Epithelial cell of esophagus (primary cell): ENCODE measurements around the gene RPGRIP1L.

Experiments used
- DNase-seq: peaks from one replicate; pipeline ENCODE4 v3.0.0; 2010; ENCODE audit warnings: low read depth
- H3K4me3 ChIP-seq: 2 replicates; pipeline ENCODE4 v1.5.1; 2011; ENCODE audit warnings: mild to moderate bottlenecking, low read length, control low read depth
- TF ChIP-seq, protein P1 (sequence below): IDR thresholded peaks from 2 replicates; pipeline ENCODE4 v1.5.1; 2011; ENCODE audit warnings: low read depth, mild to moderate bottlenecking, low read length, control low read depth, inconsistent platforms; ENCODE audit not compliant: insufficient read depth; ENCODE audit errors: missing control alignments

RPGRIP1L gene

DNA sequence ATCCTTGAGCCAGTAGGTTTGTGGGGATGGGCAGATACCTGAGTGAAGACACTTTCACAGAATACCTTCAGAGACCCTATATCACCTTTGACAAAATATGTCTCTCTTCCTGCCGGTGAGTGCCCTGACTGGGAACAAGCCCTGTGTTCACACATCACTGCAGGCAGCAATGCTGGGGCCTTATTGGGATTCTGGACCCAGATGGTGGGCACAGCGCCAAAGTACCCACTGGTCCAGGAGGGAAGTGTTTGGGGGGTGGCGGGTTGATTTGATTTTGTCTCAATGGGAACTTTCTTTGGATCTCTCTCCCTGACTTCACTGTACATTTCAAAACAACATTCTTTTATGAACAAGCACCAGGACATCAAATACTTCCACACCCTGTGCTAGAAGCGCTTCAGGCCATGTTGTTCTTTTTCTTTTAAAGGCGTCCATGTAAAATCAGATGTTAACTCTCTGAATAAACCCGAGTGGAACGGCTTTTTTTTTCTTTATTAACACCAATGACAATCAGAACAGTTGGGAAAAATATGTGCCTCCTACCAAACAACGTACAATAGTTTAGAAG lies 138.3 kb downstream of the RPGRIP1L start:
- TF ChIP-seq, protein P1, sequence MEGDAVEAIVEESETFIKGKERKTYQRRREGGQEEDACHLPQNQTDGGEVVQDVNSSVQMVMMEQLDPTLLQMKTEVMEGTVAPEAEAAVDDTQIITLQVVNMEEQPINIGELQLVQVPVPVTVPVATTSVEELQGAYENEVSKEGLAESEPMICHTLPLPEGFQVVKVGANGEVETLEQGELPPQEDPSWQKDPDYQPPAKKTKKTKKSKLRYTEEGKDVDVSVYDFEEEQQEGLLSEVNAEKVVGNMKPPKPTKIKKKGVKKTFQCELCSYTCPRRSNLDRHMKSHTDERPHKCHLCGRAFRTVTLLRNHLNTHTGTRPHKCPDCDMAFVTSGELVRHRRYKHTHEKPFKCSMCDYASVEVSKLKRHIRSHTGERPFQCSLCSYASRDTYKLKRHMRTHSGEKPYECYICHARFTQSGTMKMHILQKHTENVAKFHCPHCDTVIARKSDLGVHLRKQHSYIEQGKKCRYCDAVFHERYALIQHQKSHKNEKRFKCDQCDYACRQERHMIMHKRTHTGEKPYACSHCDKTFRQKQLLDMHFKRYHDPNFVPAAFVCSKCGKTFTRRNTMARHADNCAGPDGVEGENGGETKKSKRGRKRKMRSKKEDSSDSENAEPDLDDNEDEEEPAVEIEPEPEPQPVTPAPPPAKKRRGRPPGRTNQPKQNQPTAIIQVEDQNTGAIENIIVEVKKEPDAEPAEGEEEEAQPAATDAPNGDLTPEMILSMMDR: no peak
- DNase-seq: peak; percentile 20
- no peak overlapping the region for H3K4me3 ChIP-seq

DNA sequence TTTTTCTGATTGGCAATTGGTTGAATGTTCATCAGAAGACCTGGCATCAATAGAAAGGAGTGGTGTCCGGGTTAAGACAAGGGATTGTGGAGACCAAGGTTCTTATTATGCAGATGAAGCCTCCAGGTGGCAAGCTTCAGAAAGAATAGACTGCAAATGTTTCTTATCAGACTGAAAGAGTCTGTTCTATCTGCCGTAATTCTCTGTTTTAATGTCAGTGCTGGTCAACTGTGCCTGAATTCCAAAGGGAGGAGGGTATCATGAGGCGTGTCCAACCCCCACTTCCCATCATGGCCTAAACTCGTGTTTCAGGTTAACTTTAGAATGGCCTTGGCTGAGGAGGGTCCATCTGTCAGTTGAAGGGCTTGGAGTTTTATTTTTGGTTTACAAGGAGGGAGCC lies 140.2 kb downstream of the RPGRIP1L start:
- H3K4me3 ChIP-seq: no peak overlapping the region
- DNase-seq: no peak
- TF ChIP-seq, protein P1: no peak

DNA sequence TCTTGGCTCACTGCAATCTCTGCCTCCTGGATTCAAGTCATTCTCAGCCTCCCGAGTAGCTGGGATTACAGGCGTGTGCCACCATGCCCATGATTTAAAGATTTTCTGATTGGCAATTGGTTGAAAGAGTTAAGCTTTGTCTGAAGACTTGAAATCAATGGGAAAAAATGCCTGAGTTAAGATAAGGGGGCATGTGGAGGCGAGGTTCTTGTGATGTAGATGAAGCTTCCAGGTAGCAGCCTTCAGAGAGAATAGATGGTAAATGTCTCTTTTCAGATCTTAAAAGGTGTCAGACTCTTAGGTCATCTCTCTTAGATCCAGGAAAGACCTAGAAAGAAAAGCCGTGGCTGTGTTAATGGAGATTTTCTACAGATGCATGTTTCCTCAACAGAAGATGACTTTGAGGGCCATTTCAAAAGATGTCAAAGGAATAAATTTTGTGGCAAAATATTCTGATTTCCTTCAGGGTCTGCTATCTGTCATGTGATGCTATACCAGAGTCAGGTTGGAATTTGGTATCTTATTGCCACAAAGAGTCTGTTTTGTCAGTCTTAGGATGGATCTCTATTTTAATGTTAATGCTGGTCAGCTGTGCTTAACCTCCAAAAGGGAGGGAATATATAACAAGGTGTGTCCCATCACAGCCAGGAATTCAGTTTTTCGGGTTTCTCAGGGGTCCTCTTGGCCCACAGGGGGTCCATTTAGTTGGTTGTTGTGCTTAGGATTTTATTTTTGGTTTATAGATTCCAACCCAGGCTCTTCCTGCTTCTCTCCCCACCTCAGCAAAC lies 142.4 kb downstream of the RPGRIP1L start:
- TF ChIP-seq, protein P1: no peak

DNA sequence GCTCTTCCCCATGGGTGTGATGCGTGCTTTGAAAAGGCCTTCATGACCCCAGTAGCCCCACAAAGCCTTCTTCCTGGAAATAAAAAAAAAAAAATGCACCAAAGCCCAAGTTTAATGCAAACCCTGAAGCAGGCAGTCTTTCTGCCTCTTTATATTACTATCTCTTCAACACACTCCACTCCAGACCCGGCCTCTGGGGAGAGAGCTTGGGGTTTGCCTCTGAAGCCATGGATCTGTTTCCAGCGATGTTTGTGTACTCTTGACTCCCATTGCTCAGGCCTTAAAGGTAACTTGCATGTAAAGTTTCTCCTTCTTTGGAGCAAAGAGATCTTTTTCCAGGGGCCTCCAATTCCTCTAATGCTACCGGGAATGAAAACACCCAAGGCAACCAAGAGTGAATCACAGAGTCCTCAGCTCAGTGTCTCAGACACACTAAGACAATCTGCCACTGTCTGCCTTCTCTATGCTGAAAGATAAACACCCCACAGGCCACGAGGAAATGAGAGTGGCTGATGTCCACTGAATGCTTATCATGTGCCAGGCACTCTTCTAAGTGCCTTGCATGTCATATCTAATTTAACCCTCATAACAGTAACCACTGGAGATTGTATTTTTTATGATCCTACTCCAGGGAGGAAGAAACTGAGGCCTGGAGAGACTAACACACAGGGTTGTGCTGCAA lies 144.2 kb downstream of the RPGRIP1L start:
- H3K4me3 ChIP-seq: no peak overlapping the region
- no peak for DNase-seq
- TF ChIP-seq, protein P1: no peak

More for the DNA sequence above, 142.4 kb downstream of the RPGRIP1L start:
- no peak for DNase-seq
- H3K4me3 ChIP-seq: no peak overlapping the region

- H3K4me3 ChIP-seq: no peak overlapping the region
- DNase-seq: no peak
- TF ChIP-seq, protein P1: no peak
Measured at GRCh38 chr16:53558710-53559109, 144.9 kb downstream of the RPGRIP1L start.

DNA sequence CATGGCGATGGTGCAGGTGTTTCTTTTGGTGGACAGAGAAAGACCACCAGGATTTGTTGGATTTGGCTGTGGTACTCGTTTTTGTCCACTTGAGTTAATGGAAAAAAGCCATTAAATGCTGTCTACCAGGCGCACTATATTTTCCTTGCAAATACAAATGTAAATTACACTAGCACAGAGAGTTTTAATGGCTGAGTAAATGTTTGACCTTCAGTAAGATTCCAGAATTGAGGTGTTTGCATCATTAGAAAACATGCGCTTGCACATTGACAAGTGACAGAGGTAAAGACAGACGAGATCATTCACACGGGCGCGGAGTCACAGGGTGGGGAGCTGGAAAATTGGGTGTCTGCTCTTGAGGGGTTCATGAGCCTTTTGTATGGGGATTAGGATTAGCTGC lies 147.1 kb downstream of the RPGRIP1L start:
- no peak for DNase-seq
- no peak overlapping the region for H3K4me3 ChIP-seq
- TF ChIP-seq, protein P1: no peak
